ENCODE measurements around the gene MMRN2. TPM values are rescaled to one million over a fixed set of nuclear protein-coding genes. Genes with fewer than 3 reads are reported as not detected.
"Not testable (repeated sequence)": the region's sequence is repeated elsewhere in the genome, so short reads cannot be mapped to it uniquely, and the experiment has no call there.

Gene MMRN2
- total RNA-seq, 1 experiment from 2014 or later, result 2.4 TPM

- no peak overlapping the region for H3K4me3 Mint-ChIP-seq
- no peaks in the 10 kb centered on the region for H3K36me3 Mint-ChIP-seq
- peaks cover 13% of the 10 kb centered on the region for H3K4me1 Mint-ChIP-seq
- POLR2A ChIA-PET, result interaction anchor here (0.7 kb wide), 1 partner anchor 25 kb away, joined by 3 read pairs; no protein-coding TSS in a partner anchor
- ATAC-seq, result no peak
- no peaks in the 10 kb centered on the region for H3K9me3 Mint-ChIP-seq
- H3K27ac Mint-ChIP-seq, result no peak overlapping the region
- CTCF ChIA-PET, result interaction anchor here (2.0 to 13.1 kb wide), 3 partner anchors 14 to 248 kb away, joined by 5 to 462 read pairs (median 23); partner anchors contain the start of genes ADIRF and SNCG
- DNase-seq (ENCODE audit: low spot score), result no peak
- TF ChIP-seq MYBL2 (CRISPR knock-in tag; IDR thresholded peaks at IDR 0.05) (no peak), ZNF121 (CRISPR knock-in tag; IDR thresholded peaks at IDR 0.05) (0 out of 2 replicates have a peak, but pooled peaks have one; percentile 46)
- no peaks in the 10 kb centered on the region; the same call in 1 of the 2 replicates for H3K27me3 Mint-ChIP-seq (ENCODE audit: low read depth)
Observed at GRCh38 chr10:86941426-86941825, 16.0 kb downstream of the MMRN2 start.

GRCh38 chr10:86940677-86941076 lies 16.7 kb downstream of the MMRN2 start:
- H3K27ac Mint-ChIP-seq, result no peak overlapping the region
- ATAC-seq, result no peak
- H3K4me3 Mint-ChIP-seq, result no peak overlapping the region
- ChIA-PET POLR2A (interaction anchor here (0.9 kb wide), 1 partner anchor 13 kb away, joined by 3 read pairs; no protein-coding TSS in a partner anchor), CTCF (interaction anchor here (0.7 to 13.1 kb wide), 6 partner anchors 14 to 303 kb away, joined by 3 to 462 read pairs (median 4); partner anchors contain the start of genes ADIRF and SNCG)
- TF ChIP-seq MAX (CRISPR knock-in tag; IDR thresholded peaks at IDR 0.05) (0 out of 2 replicates have a peak, but pooled peaks have one; percentile 29), ZNF263 (CRISPR knock-in tag; IDR thresholded peaks at IDR 0.05; ENCODE audit: low read depth) (no peak), ZBTB21 (CRISPR knock-in tag; IDR thresholded peaks at IDR 0.05; ENCODE audit: borderline replicate concordance) (no peak)
- peak; percentile 7 for DNase-seq (ENCODE audit: low spot score)
- no peaks in the 10 kb centered on the region; the same call in 1 of the 2 replicates for H3K27me3 Mint-ChIP-seq (ENCODE audit: low read depth)
- 0 out of 2 replicates have a peak, but pooled peaks cover 4% of the 10 kb centered on the region for H3K9me3 Mint-ChIP-seq
- peaks cover 9% of the 10 kb centered on the region for H3K4me1 Mint-ChIP-seq
- no peaks in the 10 kb centered on the region for H3K36me3 Mint-ChIP-seq

GRCh38 chr10:86940076-86940475 lies 17.3 kb downstream of the MMRN2 start:
- H3K9me3 Mint-ChIP-seq; H3K4me3 Mint-ChIP-seq; DNase-seq (ENCODE audit: low spot score); H3K27ac Mint-ChIP-seq; H3K36me3 Mint-ChIP-seq; H3K27me3 Mint-ChIP-seq (ENCODE audit: low read depth); H3K4me1 Mint-ChIP-seq; ATAC-seq: not testable (repeated sequence)
- ChIA-PET POLR2A (interaction anchor here (0.6 to 1.1 kb wide), 4 partner anchors 14 to 225 kb away, joined by 3 to 8 read pairs (median 4); no protein-coding TSS in a partner anchor), CTCF (interaction anchor here (0.6 to 13.1 kb wide), 24 partner anchors 14 to 348 kb away, joined by 3 to 462 read pairs (median 4); partner anchors contain the start of genes ADIRF, MMRN2 and SNCG)

GRCh38 chr10:86938260-86938659 lies 19.2 kb downstream of the MMRN2 start:
- no peak overlapping the region for H3K4me3 Mint-ChIP-seq
- no peak overlapping the region for H3K27ac Mint-ChIP-seq
- no peaks in the 10 kb centered on the region; the same call in 1 of the 2 replicates for H3K27me3 Mint-ChIP-seq (ENCODE audit: low read depth)
- POLR2A ChIA-PET, result interaction anchor here (0.9 kb wide), 1 partner anchor 16 kb away, joined by 11 read pairs; no protein-coding TSS in a partner anchor
- DNase-seq (ENCODE audit: low spot score), result peak; percentile 7
- ATAC-seq, result no peak
- no peaks in the 10 kb centered on the region; the same call in 1 of the 2 replicates for H3K4me1 Mint-ChIP-seq
- H3K9me3 Mint-ChIP-seq, result 0 out of 2 replicates have a peak, but pooled peaks cover 4% of the 10 kb centered on the region
- H3K36me3 Mint-ChIP-seq, result no peaks in the 10 kb centered on the region
- CTCF ChIA-PET, result interaction anchor here (0.7 to 13.1 kb wide), 6 partner anchors 16 to 245 kb away, joined by 3 to 462 read pairs (median 5); partner anchors contain the start of genes ADIRF and SNCG
- TF ChIP-seq ATF1 (CRISPR knock-in tag; IDR thresholded peaks at IDR 0.05) (no peak), ZNF232 (CRISPR knock-in tag; IDR thresholded peaks at IDR 0.05) (no peak), E2F5 (CRISPR knock-in tag; IDR thresholded peaks at IDR 0.05) (no peak), CTCF (IDR thresholded peaks at IDR 0.05) (no peak), ARID4B (CRISPR knock-in tag; IDR thresholded peaks at IDR 0.05; ENCODE audit: borderline replicate concordance) (no peak), SOX15 (CRISPR knock-in tag; IDR thresholded peaks at IDR 0.05) (no peak), MAX (CRISPR knock-in tag; IDR thresholded peaks at IDR 0.05) (no peak), ZBTB43 (CRISPR knock-in tag; IDR thresholded peaks at IDR 0.05) (no peak), ZNF138 (CRISPR knock-in tag; conservative IDR thresholded peaks at IDR 0.05) (no peak), ZSCAN18 (CRISPR knock-in tag; IDR thresholded peaks at IDR 0.05) (no peak), JAZF1 (CRISPR knock-in tag; IDR thresholded peaks at IDR 0.05) (no peak)
